Posterior vena cava (tissue), 2 donors: ENCODE measurements around the gene SHC1. TPM values are rescaled to one million over a fixed set of nuclear protein-coding genes. Genes with fewer than 3 reads are reported as not detected.

Experiments used
- DNase-seq: peaks from one replicate; pipeline ENCODE4 v3.0.0-alpha.2; 2020; ENCODE audit warnings: low spot score
- intact Hi-C, 2 donors: fragments of 100-400 bp; cut with DNase I; formaldehyde crosslinking; loops; one replicate each; pipeline versions ENCODE4 v1.14.1 to v1.14.2; 2022 to 2023
- total RNA-seq, 2 donors: library from RNA; stranded (reverse); fragmentation: NEBNext Ultra II Directional; extraction: Animal tissue kit (Norgen Biotek cat#: 25700); gene quantifications; one replicate each; pipeline ENCODE4 v1.2.1, GENCODE V29; 2021
- donor health status: DM: yes; HTN: yes; CAD: no.
- donor health status: DM: yes; HTN: yes; CAD: no.

SHC1 gene
- total RNA-seq, 2 donors from 2014 or later, result 135 to 149 TPM

DNA sequence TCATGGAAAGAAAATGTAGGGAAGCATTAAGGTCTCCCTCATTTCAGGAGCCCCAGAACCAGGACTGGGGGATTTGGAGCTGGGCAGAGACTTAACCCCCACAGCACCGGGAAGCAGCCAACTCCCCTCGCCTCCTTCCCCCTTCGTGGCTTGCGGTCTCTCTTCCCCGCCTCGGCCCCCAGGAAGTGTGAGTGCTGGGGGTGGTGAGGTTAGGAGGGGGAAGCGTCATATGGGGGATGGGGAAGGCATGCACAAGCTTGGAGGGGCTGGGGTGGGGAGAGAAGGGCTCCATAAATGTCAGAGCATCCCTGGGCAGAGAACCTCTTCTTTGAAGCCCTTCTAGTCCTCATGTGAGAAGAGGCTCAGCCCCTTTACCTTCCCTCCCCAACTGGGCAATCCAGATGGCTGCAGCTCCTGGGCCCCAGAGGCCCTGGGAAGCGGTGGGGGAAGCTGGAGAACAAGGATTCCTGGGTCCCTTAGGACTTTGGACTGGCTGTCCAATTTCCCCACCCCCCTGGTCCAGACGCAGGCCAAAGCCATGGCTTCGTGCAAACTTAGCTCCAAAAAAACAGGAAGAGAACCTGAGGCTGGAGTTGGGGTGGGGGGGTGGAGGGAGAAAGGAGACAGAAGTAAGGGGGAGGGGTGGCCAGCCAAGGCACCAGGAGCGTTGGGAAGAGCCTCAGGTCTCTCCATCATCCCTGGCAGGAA is 39.8 kb upstream of the SHC1 start:
- intact Hi-C loops, result no loop called here
- DNase-seq, result no peak

DNA sequence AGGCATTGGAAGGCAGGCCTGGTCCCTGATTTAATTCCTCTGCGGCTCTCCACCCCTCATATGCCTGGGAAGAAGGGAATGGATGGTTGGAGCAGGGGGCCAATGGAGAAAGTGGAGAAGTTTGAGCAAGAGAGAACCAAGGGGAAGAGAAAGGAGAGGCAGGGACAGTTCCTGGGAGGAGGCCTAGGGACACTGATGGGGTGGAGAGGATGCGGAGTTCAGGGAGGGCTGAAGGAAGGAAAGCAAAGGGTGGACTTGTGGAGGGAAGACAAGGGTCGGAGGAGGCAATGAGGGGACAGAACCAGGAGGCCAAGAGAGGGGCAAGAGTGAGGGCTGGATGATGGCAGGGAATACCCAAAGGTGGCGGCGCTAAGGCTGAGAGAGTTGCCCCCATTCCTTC is 39.2 kb upstream of the SHC1 start:
- DNase-seq, result no peak
- intact Hi-C loops, result loop anchor here in 1 of 2 donors (5.0 kb wide), 1 partner anchor 47 kb away; the partner anchor contains the start of gene PYGO2

DNA sequence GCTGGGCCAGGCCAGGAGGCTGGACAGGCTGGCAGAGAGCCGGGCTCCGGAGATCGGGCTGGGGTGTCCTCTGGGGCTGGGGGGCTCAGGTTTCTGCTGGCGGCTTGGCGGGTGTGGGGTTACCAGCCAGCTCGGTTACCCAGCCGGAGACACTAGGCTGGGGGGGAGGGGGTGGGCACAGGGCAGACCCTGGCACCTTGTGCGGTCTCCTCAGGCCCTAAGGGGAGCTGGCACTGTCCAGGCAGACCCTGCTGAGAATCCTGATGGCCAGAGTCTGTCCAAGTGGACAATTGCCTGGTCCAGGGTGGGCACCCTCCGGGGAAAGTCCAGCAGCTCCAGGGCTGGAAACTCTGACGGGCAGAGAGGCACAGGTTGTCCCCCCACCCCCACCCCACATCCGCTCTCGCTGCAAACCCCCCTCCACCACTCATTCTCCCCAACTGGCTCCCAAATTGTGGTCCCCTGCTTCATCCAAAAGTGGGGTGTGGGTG is 38.7 kb upstream of the SHC1 start:
- no peak for DNase-seq
- intact Hi-C loops, result loop anchor here in 1 of 2 donors (5.0 kb wide), 1 partner anchor 47 kb away; the partner anchor contains the start of gene PYGO2

DNA sequence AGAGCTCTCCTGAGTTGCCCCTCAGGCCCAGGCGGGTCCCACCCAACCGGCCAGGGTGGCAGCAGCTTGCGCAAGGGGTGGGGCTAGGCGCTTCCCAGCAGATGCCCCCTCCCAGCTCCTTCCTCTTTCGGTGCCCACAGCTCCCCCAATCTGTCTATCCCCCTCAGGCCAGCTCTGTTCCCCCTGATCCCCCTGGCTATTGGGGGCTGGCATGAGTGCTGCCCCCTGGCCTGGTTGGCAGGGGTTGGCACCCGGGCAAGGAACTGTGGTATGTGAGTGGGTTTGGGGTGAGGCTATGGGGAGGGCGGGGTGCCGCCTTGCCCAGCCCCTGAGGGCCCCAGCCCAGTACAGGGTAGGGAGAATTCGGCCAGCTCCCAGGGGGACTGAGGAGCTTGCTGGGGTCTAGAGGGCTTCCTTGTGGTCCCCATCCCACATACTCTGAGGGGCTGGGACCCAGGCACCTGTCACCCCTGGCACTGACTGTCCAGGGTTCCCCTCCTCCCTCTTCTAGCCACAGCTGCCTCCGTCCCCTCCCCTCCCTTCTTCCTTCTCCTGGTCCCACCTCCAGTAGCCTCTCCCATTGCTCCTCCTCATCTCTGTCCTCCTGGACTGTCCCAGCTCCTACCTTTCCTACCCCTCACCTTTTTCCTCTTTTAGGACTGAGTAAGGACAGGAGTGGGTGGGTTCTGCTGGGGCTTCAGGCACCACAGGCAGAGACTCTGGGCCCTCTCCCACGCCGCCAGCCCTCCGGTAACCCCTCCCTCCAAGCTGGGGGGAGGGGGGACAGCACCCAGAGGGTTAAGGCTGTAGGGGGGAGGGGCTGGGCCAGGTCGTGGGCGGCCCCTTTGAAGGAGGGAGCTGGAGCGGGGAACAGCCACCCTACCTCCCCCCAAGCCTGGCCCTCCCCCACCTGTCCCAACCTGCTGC is 37.7 kb upstream of the SHC1 start:
- no peak for DNase-seq
- intact Hi-C loops, result loop anchor here in 1 of 2 donors (5.0 kb wide), 1 partner anchor 46 kb away; the partner anchor contains the start of gene PYGO2

DNA sequence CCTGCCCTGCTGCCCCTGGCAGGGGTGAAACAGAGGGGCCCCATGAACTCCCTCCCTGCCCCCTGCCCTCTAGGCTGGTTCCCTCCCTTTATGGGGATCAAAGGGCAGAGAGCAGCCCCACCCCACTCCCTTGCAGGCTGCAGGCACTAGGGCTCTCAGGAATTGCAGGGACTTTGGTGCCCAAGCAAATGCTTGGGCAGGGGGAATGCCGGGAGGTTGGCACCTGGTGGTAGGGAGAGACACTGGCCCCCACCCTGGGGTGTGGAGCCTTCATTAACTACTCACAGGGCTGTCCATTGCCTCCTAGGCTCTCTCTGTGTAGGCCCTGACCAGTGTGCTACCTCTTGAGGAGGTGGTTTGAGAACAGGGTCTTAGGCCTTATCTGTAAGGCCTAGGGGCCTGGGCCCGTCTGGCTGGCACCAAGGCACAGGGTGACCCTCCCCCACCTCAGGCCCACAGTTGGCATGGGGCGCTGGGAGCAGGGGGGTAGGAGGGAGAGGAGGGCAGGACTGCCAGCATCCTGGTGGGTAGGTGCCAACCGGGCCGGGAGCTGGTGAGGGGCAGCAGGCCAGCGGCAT is 36.8 kb upstream of the SHC1 start:
- no peak for DNase-seq
- intact Hi-C loops, result loop anchor here in 1 of 2 donors (5.0 kb wide), 1 partner anchor 45 kb away; the partner anchor contains the start of gene PYGO2

DNA sequence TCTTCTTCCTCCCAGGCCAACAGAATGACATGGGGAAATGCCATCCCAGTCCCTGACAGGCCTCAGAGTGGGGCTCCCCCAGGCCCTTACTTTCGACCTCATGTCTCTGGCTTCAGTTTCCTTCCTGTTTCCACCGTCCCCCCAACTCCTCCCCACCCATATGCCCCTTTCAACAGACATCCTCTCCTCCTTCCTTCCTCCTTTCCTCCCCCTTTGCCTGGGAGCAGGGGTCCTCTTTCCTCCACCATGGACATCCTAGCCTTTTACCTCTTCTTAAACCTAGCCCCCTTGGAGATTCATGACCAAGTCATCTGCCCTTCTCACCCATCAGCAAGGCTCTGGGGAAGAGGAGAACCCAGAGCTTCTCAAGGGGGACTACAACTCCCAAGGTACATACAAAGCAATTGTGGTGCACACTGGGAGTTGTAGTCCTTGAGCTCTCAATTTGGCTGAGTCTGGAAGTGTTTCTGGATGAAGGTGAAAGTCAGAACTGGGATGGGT is 36.1 kb upstream of the SHC1 start:
- intact Hi-C loops, result loop anchor here in 1 of 2 donors (5.0 kb wide), 1 partner anchor 44 kb away; the partner anchor contains the start of gene PYGO2
- DNase-seq, result no peak

DNA sequence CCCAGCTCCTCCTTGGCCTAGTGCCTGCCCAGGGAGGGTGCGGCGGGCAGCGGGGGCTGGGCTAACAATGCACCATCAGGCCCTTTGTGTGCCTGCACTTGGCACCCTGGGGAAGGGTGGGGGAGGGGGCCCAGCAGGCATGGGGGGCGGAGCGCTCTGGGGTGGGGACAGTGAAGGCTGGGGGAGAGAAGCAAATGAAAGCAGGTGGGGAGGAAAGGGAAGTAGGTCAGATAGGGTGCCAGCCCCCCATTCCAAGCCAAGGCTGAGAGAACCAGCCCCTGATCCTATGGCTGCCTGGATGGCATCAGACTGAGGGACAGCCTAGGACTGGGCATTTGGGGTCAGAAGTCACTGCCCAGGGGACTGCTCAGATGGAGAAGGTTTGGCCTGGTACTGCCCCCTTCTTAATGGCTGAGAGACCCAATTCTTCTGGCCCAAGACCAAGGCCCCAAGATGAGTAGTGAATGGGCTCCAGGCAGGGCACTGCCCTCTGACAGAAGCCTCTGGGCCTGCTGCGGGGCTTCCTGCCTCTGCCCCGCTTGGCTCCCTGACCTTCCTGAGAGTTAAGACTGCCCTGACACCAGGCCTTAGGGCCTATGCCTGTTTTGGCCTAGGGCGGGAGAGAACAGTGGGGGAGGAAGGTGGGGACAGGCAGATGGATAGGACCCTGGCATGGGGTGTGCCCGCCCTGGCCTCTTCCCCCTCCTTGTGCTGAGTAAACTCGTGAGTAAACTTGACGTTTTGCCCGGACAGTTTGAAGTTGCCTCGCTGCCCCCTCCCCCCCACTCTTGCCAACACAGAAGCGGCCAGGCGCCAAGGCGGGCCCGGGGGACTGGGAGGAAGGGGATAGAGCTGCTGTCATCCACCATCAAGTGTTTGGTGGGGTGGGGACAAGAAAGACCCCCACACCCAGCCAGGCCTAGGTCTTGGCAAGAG is 34.8 kb upstream of the SHC1 start:
- no peak for DNase-seq
- intact Hi-C loops, result loop anchor here in 1 of 2 donors (5.0 kb wide), 1 partner anchor 43 kb away; the partner anchor contains the start of gene PYGO2

DNA sequence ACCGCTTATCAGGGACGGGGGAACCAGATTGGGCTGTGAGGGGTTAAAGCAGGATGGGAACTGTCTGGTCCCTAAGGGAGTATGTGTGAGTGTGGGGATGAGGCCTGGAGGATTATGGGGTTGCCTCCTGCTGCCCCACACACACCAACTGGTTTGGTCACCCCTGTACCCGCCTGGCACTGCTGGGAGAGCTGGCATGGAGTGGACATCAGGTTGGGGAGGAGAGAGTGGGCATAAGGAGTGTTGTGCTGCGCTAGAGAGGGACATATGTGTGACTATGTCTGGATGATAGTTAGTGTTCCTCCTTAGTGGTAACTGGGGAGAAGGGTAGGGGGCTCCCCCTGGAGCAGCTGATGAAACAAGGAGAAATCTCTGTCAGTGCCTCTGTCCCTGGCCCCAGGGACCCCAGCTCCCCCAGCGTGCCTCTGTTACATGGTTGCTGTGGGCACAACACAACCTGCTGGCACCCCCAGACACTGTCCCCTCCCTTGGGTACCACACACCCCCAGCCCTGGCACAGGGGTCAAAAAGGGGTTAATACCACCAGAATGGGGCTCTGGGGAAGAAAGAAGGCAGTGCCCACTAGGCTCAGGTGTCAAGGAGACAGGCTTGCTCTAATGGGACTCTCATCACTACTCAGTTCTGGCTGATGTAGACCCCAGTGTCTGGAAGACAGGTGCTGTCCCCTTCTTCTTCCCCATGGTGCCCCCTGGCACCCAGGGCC is 34.0 kb upstream of the SHC1 start:
- intact Hi-C loops, result loop anchor here in 1 of 2 donors (5.0 kb wide), 1 partner anchor 42 kb away; the partner anchor contains the start of gene PYGO2
- no peak for DNase-seq

DNA sequence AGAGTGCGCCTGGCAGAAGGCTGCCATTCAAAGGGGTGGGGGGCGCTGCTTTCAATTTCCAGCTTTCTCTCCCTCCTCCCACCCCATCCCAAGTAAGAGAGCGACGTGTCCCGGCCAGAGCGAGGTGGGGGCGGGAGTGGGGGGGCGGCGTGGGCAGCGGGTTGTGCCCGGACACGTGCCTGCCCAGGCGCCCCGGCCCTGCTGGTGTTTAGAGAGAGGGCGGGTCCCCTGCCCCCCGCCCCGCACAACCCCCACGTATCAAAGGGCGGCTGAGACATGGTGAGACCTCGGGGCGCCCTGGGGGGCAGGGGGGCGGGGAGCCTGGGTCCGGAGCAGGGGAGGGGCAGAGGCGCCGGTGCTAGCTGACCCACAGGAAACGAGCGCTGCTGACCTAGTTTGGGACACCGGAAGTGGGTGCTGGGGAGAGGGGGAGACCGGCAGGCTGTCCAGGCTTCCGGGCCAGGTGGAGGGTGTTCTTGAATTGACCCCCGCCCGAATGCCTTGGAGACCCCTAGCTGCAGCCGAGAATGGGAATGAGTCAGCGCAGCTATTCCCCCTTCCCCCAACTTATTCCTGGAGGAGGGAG is 33.3 kb upstream of the SHC1 start:
- DNase-seq, result peak; percentile 90
- intact Hi-C loops, result loop anchor here in 1 of 2 donors (2.0 kb wide), 1 partner anchor 47 kb away; the partner anchor contains the start of gene ADAM15

DNA sequence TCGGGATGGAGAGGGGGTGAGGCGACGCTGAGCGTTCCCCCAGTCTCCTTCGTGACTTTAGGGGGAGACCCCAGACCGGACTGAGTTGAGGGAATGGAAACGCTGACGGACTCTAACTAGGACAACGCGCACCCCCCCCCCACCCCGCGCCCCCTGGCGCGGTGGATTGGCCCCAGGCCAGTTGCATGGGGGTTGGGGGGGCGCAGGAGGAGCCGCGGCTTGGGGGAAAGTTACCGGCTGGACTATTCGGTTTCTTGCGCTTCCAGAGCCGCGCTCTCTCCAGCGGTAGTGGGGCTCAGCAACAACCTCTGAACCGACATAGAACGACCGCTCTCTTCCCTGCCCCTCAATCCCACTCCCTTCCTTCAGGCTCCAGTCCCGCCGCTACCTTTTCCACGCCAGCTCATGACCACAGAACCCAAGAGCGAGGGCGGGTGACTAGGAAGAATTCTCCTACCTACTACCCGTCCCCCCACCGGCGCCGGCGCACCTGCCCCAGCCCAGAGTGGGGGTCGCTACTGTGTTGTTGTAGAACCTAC is 32.7 kb upstream of the SHC1 start:
- intact Hi-C loops, result loop anchor here in 1 of 2 donors (2.0 kb wide), 1 partner anchor 48 kb away; the partner anchor contains the start of gene ADAM15

DNA sequence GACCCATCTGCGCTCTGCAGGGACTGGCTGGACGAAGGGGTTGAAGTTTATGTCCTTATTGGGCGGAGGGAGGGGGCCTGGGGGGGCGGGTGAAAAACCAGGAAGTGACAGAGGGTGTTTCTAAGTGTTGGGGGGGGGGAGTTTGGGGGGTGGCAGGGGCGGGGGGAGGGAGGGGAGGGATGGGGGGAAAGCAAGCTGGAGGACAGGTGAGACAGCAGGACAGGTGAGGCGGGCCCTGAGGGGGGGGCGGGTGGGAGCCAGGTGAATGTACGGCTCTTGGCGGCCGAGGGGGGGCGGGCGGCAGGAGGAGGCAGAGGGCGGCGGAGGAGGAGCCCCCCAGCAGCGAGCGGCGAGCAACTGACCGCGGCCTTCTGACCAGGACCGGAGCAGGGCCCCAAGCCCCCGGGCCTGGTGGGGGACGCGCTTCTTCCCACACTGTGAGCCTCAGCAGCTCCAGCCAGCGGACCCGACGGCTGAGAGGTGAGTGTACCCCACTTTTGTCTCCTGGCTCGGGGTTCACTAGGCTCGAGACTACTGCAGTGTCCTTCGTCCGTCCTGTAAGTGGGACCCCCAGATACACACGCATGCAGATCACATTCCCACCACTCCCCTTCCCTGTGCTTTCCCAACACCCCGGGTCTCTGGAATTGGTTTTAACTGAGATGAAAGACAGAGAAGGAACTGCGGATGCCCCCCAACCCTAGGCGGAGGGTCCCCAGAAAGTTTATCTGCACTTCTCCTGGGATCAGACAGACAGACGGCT is 32.1 kb upstream of the SHC1 start, which contains the start of gene ZBTB7B:
TSS of gene ZBTB7B (plus strand) at position 339 of the 763 bp plus-strand sequence. CDS start 11,859 bp downstream, outside the sequence.
- no peak for DNase-seq

More for the DNA sequence above, 32.7 kb upstream of the SHC1 start:
- no peak for DNase-seq

DNA sequence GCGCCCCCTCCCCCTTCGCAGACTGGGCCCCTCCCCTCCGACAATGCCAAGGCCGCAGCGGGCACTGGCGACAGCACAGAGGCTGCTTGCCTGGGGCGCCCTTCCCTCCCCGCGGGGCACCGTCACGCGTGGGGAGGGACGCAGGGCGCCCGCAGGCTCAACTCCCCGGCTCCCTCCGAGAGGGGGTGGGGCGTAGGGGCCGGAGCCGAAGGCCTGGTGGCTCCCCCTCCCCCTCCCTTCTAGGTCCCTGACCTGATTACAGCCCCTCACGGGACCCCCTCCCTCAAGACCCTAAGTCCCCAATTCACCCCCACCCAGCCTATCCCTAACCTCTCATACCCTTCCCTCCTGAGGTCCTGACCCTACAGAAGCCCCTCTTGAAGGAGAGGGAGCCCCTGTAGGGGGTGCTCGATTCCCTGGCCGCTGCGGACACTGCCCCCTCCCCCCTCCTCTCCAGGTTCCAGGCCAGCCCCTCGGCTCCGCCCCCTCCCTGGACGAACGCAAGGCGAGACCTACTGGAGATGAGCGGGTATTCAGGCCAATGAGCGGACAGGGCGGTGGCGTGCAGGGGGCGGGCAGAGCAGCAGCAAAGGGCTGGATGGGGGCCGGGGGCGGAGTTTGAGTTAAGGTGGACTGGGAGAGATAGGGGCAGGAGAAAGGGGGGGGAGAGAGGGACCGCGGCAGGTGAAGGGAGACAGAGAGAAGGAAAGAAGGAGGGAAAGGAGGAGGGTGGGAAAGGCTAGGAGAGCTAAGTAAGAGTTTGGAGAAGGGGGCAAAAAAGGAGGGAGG is 31.3 kb upstream of the SHC1 start:
- intact Hi-C loops, result loop anchor here (1.0 to 2.0 kb wide), 2 partner anchors 48 to 49 kb away; partner anchors contain the start of gene ADAM15 (in 1 of the 2)
- peak; percentile 100 for DNase-seq

More for the DNA sequence above, 32.1 kb upstream of the SHC1 start, which contains the start of gene ZBTB7B:
- intact Hi-C loops, result loop anchor here (1.0 to 2.0 kb wide), 2 partner anchors 48 kb away; partner anchors contain the start of gene ADAM15 (in 1 of the 2)

DNA sequence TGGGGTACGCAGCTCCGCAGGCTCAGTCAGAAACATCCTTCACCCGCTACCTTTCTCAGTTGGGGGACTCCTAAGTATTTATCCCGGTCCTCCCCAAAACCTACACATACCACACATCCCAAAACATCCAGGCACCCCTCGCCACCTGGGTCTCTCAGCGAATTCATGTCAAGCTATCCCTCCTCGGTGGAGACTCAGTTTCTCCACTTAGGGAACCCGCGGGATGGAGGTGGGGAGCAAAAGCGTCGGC is 30.8 kb upstream of the SHC1 start:
- intact Hi-C loops, result no loop called here

DNA sequence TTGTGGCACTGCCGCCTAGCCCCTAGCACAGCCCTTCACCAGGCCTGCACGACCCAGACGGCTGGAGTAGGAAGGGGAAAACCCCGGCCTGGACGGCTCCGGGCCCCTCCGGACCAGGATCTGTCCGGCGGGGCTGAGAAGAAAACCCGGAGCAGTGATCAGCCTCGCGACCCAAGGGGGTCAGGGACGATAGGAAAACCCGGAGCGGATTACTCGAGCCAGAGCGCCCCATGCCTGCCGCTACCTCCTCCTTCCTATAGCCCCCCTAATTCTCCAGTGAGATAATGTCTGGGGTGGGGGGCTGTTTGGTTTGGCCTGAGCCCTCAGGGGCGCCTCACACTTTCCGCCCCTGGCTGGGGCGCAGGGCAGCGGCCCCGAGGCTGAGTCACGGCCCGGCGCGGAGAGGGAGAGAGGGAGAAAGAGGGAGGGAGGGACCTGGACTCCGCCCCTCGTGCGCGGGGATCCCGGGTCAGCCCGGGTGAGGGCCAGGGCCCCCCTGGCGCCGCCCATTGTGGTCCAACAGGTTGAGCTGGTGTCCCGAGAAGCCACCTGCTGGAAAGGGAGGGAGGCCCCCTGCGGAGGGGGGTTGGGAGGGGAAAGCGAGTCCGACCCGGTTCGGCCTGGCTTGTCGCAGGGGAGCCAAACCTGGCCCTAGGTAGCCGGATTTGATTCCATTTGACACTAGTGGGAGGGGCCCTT is 30.3 kb upstream of the SHC1 start:
- intact Hi-C loops, result no loop called here
- DNase-seq, result peak; percentile 95

More for the DNA sequence above, 30.8 kb upstream of the SHC1 start:
- DNase-seq, result no peak
